Heart left ventricle (tissue), 13 donors: ENCODE measurements around the gene TRPV6.

ENCODE experiments used
- POLR2A ChIP-seq, 2 donors: fragments of 450-650 bp; IDR thresholded peaks; one replicate each; pipeline ENCODE4 v1.6.1; 2017; ENCODE audit warnings: antibody characterized with exemption in 2 of 2, mild to moderate bottlenecking in 2 of 2, moderate library complexity in 2 of 2
- TF ChIP-seq, protein P1 (sequence below), 12 donors: fragments of 200-600 bp; sonication (generic) in 4 of 12; IDR thresholded peaks; one replicate each; pipeline versions ENCODE4 v1.5.0 to v1.8.0; 2018 to 2022; ENCODE audit warnings: antibody characterized with exemption in 12 of 12, mild to moderate bottlenecking in 5 of 12
- donor health status: ischemic (EF 13 %, LVEDD 7.1; RV severe dilation, severe dysfunction).
- donor health status: DM: no; HTN: yes; CAD: no.
- donor health status: DM: no; HTN: no; CAD: no.
- donor health status: ischemic (EF 25% LVEDD 6.9; RV normal size, moderate dysfunction).
- donor health status: ischemic (EF 25% LVEDD 5.7; RV mildly dilated, moderate dysfunction).
- donor health status: ischemic (EF 35%, LVEDD 5.7; RV mildly dilated, moderate dysfunction).
- donor health status: nonischemic (EF 11% LVEDD 7.7; RV severe dilation, severe dysfunction).
- donor health status: DM: yes; HTN: yes; CAD: no.
- donor health status: PGD.
- donor health status: ischemic (EF 29% LVEDD 5.4; RV normal size, mild dysfunction).
- donor health status: nonischemic (EF 23%, LVEDD 6.1; RV moderate dilation, normal function).

DNA sequence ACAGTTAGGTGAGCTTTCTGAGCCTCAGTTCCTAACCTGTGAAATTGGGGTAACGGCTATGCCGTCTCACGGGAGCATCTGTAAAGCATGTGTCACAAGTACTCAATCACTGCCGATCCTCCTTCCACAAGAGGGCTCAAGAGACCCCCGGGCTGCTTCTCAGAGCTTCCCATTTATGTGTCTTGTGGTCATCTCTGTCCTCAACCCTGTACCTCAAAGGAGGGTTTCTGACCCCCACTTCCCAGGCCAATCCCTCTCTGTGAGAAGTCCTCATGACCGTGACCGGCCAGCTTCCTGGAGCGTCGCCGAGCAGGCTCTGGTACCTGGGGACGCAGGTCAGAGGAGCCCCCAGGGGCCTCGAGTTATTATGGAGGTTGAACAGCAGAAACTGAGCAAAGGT, 48.5 kb upstream of the TRPV6 start:
- TF ChIP-seq, protein P1, sequence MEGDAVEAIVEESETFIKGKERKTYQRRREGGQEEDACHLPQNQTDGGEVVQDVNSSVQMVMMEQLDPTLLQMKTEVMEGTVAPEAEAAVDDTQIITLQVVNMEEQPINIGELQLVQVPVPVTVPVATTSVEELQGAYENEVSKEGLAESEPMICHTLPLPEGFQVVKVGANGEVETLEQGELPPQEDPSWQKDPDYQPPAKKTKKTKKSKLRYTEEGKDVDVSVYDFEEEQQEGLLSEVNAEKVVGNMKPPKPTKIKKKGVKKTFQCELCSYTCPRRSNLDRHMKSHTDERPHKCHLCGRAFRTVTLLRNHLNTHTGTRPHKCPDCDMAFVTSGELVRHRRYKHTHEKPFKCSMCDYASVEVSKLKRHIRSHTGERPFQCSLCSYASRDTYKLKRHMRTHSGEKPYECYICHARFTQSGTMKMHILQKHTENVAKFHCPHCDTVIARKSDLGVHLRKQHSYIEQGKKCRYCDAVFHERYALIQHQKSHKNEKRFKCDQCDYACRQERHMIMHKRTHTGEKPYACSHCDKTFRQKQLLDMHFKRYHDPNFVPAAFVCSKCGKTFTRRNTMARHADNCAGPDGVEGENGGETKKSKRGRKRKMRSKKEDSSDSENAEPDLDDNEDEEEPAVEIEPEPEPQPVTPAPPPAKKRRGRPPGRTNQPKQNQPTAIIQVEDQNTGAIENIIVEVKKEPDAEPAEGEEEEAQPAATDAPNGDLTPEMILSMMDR (IDR thresholded peaks at IDR 0.05): no peak
- TF ChIP-seq POLR2A (IDR thresholded peaks at IDR 0.05): no peak
